SIG-M5 treated with dmso at 0.1 percent for 504 hours (cell line): ENCODE measurements around the gene KIF26B.
A peak's percentile ranks its signal among the peaks of the same experiment; 100 is the strongest.
"Not testable (repeated sequence)": the region's sequence is repeated elsewhere in the genome, so short reads cannot be mapped to it uniquely, and the experiment has no call there.

Experiments
- DNase-seq: peaks from one replicate; lab custom pipeline; 2025; ENCODE audit not compliant: unreplicated experiment; lab: John Stamatoyannopoulos, UW

Gene KIF26B

DNA sequence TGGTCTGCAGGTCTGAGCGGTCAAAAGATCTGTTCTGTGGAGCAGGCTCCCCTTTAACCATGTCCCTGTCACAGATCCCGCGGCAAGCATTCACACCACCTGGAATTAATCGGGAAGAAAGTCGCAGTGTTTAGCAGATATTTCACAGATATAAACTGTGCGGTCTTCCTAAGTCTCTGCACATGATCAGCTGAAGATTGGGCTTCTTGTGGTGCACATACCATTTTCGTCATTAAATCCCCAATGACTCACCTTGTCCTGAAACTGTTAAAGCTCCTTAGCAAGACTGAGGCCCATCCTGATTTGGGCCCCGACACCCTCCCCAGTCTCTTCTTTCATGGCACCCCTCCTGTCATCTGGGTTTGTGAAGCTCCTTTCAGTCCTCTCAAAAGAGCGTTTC lies 158.8 kb downstream of the KIF26B start:
- no peak for DNase-seq

DNA sequence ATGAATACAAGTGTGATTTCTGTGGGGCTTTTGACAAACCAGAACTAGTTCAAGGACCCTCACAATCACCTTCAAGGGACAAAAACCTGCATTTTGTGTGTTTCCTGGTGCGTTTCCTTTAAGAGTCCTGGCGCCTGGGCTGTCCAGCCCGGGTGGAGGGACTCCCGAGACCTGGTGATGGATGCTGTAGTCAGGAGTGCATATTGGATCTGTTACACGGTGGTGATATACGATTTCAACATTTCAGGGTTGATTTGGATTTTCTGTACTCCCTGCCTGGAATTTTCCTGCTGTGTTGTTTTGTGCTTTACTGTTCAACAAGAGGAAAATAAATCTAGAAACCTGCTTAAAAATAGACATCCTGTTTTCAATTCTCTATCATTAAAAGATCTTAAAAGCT lies 162.0 kb downstream of the KIF26B start:
- no peak for DNase-seq

DNA sequence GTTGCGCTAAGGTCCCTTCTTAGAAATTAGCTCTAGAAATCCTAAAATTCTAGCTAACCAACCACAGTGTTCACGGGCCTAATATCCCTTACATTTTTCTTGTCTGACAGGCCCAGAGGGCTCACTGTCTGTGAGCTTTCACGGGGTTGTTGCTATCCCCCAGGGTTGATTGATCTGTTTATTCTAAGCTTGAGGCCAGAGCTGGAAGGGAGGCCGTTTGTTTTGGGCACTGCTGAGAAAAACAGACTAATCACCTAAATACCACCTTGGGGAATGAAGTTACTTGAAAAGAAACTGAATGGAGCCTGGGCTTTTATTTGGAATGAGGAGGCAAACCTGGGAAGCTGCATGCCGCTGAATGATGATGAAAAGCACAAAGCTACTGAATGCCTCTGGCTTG lies 162.4 kb downstream of the KIF26B start:
- no peak for DNase-seq

DNA sequence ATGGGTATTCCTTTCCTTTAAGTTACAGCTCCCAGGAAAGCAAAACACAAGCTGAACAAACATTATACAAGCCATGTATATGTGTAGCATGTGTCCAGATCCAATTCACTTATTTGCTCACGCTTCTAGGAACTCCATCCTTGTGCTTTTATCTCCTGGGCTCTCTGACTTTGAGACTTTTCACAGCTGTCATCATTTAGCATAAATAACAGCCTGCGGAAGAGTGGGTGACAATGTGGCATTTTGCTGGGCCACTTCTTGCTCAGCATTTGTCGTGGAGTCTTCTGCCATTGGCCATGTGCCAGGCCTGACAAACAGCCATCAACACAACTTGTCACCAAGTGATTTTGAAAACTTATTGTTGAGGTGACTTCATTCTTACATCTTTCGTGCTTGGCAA lies 164.3 kb downstream of the KIF26B start:
- DNase-seq: no peak

DNA sequence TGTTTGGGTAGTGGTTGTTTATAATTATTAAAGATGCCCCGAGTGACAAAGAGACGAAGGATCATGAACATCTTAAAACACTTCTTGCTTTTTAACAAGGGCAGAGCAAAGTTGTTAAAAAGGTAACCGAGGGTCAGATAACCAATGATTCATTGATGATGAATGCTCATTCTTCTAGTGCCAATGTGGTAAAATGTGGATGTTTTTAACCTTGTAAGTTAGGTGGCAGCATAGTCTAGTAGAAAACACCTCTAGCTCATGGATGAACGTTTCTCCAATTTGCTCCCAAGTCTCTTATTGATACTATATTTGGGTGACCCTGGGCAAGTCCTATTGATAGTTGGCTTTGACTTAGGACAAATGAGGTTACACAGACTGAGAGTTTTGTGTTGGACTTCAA lies 167.9 kb downstream of the KIF26B start:
- DNase-seq: no peak

GRCh38 chr1:245323765-245324164 lies 169.0 kb downstream of the KIF26B start:
- DNase-seq: not testable (repeated sequence)

DNA sequence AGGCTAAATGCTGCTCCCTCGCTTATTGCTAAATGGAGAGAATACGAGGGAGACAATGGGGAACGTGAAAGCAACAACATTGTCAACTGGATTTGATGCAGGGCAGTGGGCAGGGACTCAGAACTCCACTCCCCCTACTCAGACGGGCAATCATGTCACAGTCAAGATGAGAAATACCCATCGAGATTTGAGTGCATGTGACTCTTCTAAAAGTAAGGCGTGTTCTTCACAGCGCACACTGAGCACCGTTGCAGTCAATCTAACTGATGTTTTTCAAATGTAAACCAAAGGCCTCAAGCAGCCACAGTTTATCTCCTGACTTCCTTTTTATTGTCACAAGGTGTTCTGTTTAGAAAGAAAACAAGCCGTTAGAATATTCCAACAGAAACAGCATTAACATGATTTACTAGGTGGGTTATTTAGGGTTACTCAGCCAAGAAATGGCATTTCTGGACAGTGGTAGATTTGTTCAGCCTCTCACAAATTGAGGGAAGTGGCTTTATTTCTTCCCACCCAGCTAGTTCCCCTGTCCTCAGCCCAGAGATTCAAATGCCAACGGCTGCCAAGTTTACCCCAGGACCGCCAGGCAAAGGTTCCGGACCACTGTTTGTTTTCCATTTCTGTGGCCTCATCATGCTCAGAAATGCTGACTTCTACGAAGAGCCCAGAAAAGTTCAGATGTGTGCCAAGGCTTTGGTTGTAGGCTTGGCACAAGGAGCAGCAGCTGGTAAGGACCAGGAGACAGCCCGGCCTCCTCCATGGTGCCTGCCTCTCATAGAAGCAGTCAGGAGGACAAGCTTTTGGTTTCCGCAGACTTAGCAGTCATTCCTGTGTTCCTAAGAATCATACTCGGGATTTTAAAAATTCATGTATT lies 171.4 kb downstream of the KIF26B start:
- DNase-seq: no peak

GRCh38 chr1:245327360-245327759 lies 172.6 kb downstream of the KIF26B start:
- DNase-seq: no peak

DNA sequence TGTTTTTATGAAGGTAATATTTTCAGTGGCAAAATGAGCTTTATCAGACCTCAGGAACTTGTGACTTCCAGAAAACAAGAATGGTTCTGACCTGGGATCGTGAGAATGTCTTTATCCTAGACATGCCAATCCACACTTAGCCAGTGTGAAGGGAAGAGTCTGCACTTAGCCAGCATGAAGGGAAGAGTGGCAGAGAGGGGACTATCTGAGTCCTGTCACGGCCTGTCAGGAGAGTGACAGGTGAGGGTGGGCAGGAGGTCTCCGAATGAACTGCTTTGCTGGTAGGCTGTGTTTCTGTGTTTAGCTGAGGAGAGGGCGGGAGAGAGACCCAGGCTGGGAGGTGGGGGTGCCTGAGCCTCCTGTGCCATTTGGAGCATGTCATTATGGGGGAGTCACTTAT lies 173.1 kb downstream of the KIF26B start:
- no peak for DNase-seq

- DNase-seq: no peak
Measured at GRCh38 chr1:245330951-245331350, 176.2 kb downstream of the KIF26B start.

DNA sequence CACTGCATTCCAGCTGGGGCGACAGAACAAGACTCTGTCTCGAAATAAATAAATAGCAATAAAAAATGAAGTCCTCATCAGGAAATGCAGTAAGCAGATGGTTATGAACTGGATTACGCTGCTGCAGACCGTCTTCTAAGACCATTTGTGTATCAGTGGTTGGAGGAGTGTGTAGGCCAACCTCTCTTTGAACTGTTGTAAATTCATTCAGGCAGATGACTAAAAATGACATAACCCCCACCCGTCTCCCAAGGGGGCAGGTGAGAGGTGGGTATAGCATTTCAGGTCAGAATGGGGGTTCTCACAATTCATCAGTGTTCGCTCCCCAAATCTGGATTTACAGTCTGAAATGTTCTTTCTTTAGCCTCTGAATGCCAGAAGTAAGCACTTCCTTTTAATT lies 177.3 kb downstream of the KIF26B start:
- DNase-seq: no peak

DNA sequence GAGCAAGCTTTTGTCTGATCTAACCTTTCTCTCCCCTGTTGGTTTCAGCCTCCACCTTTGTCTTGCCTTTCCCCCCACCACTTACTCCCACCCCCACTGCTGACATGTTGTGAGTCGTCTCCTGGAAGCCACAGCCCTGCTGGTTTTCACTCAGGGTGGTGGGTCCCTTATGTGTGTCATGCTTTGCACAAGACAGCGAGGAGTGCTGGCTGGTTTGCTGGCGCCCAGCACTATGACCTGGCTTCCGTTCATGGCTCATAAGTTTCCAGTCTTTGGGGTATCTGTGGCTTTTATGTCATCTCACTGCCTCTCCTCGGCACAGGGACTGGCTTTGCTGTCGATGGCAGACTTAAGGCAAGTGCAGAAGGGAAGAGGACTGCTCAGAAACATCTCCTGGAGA lies 177.7 kb downstream of the KIF26B start:
- no peak for DNase-seq

DNA sequence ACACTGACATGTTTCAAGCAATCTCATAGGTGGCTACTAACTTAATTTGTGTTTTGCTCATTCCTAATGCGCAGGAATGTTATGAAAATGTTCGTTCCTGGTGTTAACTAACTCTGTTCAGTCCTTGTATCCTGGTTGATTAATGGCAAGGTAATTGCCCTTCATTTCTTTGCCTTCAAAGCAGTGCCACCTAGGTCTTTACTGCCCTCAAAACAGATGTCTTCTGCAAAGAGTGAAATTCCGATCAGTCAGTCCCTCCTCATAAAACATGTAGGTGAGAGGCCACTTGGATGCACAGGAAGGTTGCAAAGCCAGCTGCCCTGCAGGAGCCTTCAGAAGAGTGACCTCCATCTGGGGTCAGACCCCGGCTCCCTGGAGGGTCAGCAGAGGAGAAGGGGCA lies 179.4 kb downstream of the KIF26B start:
- no peak for DNase-seq

DNA sequence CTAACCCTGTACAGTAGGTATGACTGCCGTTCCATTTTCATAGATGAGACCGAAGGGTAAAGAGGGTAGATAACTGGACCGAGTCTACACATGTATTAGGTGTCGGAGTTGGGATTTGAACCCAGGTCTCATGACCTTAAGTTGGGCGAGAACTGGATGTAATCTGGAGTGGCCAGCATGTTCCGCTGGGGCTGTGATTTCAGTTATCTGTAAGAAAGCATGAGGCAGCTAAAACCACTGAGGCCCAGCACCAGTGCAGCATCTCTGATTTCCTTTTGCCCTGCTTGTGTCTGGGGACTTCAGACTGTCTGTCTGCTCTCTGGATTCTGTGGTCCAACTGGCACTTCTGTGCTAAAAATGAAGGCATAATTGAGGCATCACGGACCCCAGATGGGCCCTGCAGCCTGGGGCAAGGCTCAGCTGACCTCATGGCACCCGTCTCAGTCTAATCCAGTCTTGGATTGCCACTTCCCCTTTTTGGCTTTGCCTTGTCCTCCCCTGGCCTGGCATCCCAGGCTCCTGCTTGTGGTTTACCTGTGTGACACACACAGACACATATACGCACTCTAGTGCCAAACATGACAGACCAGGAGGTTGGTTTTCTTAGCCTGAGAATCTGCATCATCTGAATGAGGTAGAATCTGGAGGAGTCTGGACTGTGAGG lies 180.2 kb downstream of the KIF26B start:
- no peak for DNase-seq

DNA sequence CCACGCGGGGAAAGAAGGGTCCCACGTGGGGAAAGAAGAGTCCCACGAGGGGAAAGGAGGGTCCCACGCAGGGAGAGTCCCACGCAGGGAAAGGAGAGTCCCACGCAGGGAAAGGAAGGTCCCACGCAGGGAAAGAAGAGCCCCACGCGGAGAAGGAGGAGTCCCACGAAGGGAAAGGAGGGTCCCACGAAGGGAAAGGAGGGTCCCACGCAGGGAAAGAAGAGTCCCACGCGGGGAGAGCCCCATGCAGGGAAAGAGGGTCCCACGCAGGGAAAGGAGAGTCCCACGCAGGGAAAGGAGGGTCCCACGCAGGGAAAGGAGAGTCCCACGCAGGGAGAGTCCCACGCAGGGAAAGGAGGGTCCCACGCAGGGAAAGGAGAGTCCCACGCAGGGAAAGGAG lies 180.9 kb downstream of the KIF26B start:
- not testable (repeated sequence) for DNase-seq

DNA sequence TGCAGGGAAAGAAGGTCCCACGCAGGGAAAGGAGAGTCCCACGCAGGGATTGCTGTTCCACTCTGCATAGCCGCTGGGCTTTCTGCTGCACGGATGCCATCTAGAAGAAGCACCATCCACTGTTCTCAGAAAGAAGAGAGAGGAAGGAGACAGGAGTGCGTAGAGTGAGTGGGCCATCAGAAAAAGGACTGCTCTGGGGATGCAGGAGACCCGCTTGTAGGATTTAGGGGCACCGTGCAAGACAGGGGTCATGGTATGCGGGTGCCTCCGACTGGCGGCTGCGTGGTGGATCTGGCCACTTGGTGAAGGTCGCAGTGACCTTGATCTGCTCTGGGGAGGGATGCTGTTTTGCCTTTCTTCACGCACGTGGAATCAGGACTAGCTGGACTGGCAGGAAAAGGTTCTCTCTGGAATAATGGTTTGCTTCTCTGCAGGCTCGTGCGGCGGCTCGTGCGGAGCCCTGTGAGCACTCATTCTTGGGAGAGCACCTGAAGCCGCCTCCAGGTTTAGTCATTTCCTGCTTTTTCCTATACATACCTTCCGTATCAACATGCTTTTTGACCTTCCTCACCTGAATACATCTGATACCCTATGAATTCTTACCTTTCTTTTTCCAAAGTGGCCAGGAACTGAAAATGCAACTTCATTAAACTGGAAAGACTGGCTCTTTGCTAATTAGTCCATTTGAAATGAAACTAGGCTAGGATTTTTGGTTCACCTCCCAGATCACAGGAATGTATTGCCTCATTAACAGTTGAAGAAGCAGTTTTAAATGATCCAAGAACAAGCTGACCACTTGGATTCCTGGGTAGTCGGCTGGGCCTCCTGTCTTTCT lies 181.6 kb downstream of the KIF26B start:
- DNase-seq: no peak

- not testable (repeated sequence) for DNase-seq
Measured at GRCh38 chr1:245336984-245337355, 182.2 kb downstream of the KIF26B start.

DNA sequence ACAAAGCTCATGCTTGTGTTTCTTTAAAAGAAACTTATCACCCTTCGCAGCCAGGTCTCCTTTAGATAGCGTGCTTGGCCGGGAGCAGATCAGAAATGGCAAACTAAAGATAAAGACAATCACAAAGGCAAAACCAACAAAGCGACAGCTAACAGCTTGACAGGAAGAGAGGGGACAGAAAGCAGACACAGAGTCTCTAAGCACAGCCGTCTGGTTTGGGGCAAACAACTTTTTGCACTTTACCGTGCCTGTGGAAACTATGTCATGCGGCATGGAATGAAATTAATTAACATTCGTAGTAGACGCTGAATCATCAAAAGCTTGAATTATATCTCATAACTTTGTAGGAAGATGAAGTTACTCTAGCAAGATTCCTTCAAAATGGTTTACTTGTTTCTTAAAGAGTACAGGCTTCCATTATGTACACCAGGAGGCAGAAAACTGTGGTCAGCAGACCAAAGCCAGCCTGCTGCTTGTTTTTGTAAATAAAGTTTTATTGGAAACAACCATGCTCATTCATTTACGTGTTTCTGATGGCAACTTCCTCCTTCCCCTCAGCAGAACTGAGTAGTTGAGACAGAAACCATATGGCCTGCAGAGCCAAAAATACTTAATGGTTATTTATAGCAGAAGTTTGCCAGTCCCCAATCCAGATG lies 183.2 kb downstream of the KIF26B start:
- DNase-seq: peak; percentile 49

DNA sequence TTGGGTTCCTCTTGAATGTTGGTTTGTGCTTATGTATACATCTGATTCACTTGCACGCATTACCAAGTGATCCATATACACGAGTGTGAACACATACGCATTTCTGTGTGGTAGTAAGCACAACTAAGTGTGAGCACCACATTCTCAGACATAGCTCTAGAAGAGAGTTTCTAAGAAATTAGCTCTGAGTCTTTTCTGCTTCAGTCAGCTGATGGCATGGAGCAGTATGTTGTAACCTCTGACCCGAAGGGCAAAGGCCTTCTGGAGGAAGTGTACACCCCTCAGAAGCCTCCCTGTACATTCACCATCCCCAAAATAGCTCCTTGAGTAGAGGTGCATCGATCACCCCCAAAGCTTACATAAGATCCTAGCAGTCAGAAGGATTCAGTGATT lies 183.7 kb downstream of the KIF26B start:
- no peak for DNase-seq

DNA sequence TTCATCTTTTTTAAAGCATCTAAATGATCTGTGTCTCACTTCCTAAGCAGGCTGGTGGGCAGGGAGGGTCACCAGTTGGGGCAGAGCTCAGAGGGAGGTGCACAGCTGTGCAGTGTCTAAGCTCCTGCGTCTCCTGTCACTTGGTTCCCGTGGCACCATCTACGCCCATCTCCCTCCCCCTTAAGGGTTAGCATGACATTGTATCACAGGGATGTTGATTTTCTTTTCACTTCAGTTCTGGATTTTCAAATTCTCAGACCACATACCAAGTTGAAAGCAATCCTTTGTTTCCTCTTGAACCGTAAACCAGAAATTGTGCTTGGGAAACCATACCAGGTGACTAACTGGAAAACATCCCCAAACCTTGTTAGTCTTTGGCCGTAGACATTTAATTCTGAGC lies 187.0 kb downstream of the KIF26B start:
- no peak for DNase-seq

- no peak for DNase-seq
Measured at GRCh38 chr1:245345191-245345884, 190.6 kb downstream of the KIF26B start.
